ENCODE data around the gene GABRR1. TPM values are rescaled to one million over a fixed set of nuclear protein-coding genes. Genes with fewer than 3 reads are reported as not detected.
"Not testable (repeated sequence)": the region's sequence is repeated elsewhere in the genome, so short reads cannot be mapped to it uniquely, and the experiment has no call there.

GABRR1 gene
- total RNA-seq, 1 experiment from 2014 or later, result not detected

GRCh38 chr6:89134723-89135122, 82.4 kb downstream of the GABRR1 start:
- in situ Hi-C loops (cut with HindIII; ENCODE audit: low sequenced_read_pairs), result no loop called here
- DNase-seq (ENCODE audit: low spot score), result no peak

GRCh38 chr6:89133981-89134380, 83.2 kb downstream of the GABRR1 start:
- in situ Hi-C loops (cut with HindIII; ENCODE audit: low sequenced_read_pairs), result no loop called here
- DNase-seq (ENCODE audit: low spot score), result no peak

GRCh38 chr6:89132057-89132456, 85.1 kb downstream of the GABRR1 start:
- no peak for DNase-seq (ENCODE audit: low spot score)
- in situ Hi-C loops (cut with HindIII; ENCODE audit: low sequenced_read_pairs), result no loop called here

- in situ Hi-C loops (cut with HindIII; ENCODE audit: low sequenced_read_pairs), result no loop called here
- no peak for DNase-seq (ENCODE audit: low spot score)
These were observed 85.6 kb downstream of the GABRR1 start for GRCh38 chr6:89131599-89131998.

- in situ Hi-C loops (cut with HindIII; ENCODE audit: low sequenced_read_pairs); DNase-seq (ENCODE audit: low spot score): not testable (repeated sequence)
These were observed 88.9 kb downstream of the GABRR1 start for GRCh38 chr6:89128256-89128671.

Other genes with a start within 250 kb of the GABRR1 start
- gene PNRC1, start 136.6 kb downstream of the GABRR1 start, total RNA-seq (2014; rRNA removed; shearing (Covaris generic)), result 30.0 and 49.6 TPM in 2 replicates
- 4.6 and 8.2 TPM in 2 replicates for gene SRSF12, start 99.3 kb downstream of the GABRR1 start, total RNA-seq (2014; rRNA removed; shearing (Covaris generic))
- 22.4 and 42.2 TPM in 2 replicates for gene PM20D2, start 71.3 kb downstream of the GABRR1 start, total RNA-seq (2014; rRNA removed; shearing (Covaris generic))
- not detected in 2 replicates for gene GABRR2, start 97.9 kb upstream of the GABRR1 start, total RNA-seq (2014; rRNA removed; shearing (Covaris generic))
- 43.8 and 60.2 TPM in 2 replicates for gene UBE2J1, start 135.4 kb upstream of the GABRR1 start, total RNA-seq (2014; rRNA removed; shearing (Covaris generic))
- 11.3 and 18.4 TPM in 2 replicates for gene RRAGD, start 194.9 kb upstream of the GABRR1 start, total RNA-seq (2014; rRNA removed; shearing (Covaris generic))
- gene ANKRD6, start 215.8 kb upstream of the GABRR1 start, total RNA-seq (2014; rRNA removed; shearing (Covaris generic)), result 12.1 and 22.1 TPM in 2 replicates